HEK293 (cell line): ENCODE results near the gene FOXO3.
A peak's percentile ranks its signal among the peaks of the same experiment; 100 is the strongest.

Source experiments
- CTCF ChIA-PET: fragments of 350-600 bp; formaldehyde crosslinking; extraction: SDS; loops from one replicate; lab custom pipeline; 2021; ENCODE audit warnings: antibody characterized with exemption; lab: Yijun Ruan, JAX
- POLR2A ChIA-PET: fragments of 300-600 bp; formaldehyde crosslinking; extraction: SDS; loops from one replicate; lab custom pipeline; 2020; ENCODE audit warnings: antibody characterized with exemption, inconsistent platforms; lab: Yijun Ruan, JAX
- H3K27ac ChIP-seq: fragments of 200-500 bp; sonication (Bioruptor generic); 2 replicates; pipeline ENCODE4 v1.5.1; 2014; ENCODE audit warnings: low read depth, low read length, control low read depth, inconsistent platforms; ENCODE audit errors: extremely low read depth
- H3K36me3 ChIP-seq, 2 experiments: fragments of 200-500 bp in 1 of 2; sonication (Bioruptor generic) in 1 of 2; 1 replicate in 1 of 2; 2 replicates in 1 of 2; pipeline ENCODE4 v1.5.1; 2014 to 2017; ENCODE audit warnings: inconsistent platforms in 2 of 2, low read length in 2 of 2; ENCODE audit not compliant: control insufficient read depth in 2 of 2, insufficient read depth in 1 of 2
- H3K4me1 ChIP-seq: fragments of 200-500 bp; sonication (Bioruptor generic); 2 replicates; pipeline ENCODE4 v1.5.1; 2014; ENCODE audit warnings: mild to moderate bottlenecking, low read length, inconsistent platforms; ENCODE audit not compliant: control insufficient read depth, insufficient read depth
- H3K4me3 ChIP-seq: 2 replicates; pipeline ENCODE4 v1.5.1; 2011; ENCODE audit warnings: low read depth, mild to moderate bottlenecking, control low read depth, low read length, moderate library complexity
- H3K9me3 ChIP-seq: fragments of 200-500 bp; sonication (Bioruptor generic); 2 replicates; pipeline ENCODE4 v1.5.1; 2014; ENCODE audit warnings: low read depth, low read length, inconsistent platforms; ENCODE audit not compliant: control insufficient read depth, insufficient read depth
- FEZF1 ChIP-seq: fragments of 450-650 bp; formaldehyde crosslinking; IDR thresholded peaks from 2 replicates; pipeline ENCODE4 v1.5.1; 2016; ENCODE audit warnings: missing biosample characterization, missing genetic modification characterization
- KLF16 ChIP-seq: fragments of 450-650 bp; formaldehyde crosslinking; IDR thresholded peaks from 2 replicates; pipeline ENCODE4 v1.5.1; 2017; ENCODE audit warnings: missing biosample characterization, missing genetic modification characterization
- KLF9 ChIP-seq: fragments of 450-650 bp; formaldehyde crosslinking; IDR thresholded peaks from 2 replicates; pipeline ENCODE4 v1.5.1; 2016; ENCODE audit warnings: missing biosample characterization, missing genetic modification characterization, low read depth
- MZF1 ChIP-seq: fragments of 450-650 bp; formaldehyde crosslinking; IDR thresholded peaks from 2 replicates; pipeline ENCODE4 v1.5.1; 2017; ENCODE audit warnings: missing biosample characterization, missing genetic modification characterization, borderline replicate concordance
- PATZ1 ChIP-seq: fragments of 450-650 bp; formaldehyde crosslinking; IDR thresholded peaks from 2 replicates; pipeline ENCODE4 v1.5.1; 2016; ENCODE audit warnings: missing biosample characterization, missing genetic modification characterization
- PBX3 ChIP-seq: sonication (generic); formaldehyde crosslinking; IDR thresholded peaks from 2 replicates; pipeline ENCODE4 v1.8.1; 2022; ENCODE audit warnings: mild to moderate bottlenecking, moderate library complexity, missing genetic modification reagents
- SCRT1 ChIP-seq: fragments of 450-650 bp; formaldehyde crosslinking; IDR thresholded peaks from 2 replicates; pipeline ENCODE4 v1.5.1; 2016; ENCODE audit warnings: missing biosample characterization, missing genetic modification characterization, borderline replicate concordance
- TSHZ1 ChIP-seq: fragments of 450-650 bp; formaldehyde crosslinking; IDR thresholded peaks from 2 replicates; pipeline ENCODE4 v1.5.1; 2016; ENCODE audit warnings: missing biosample characterization, missing genetic modification characterization, borderline replicate concordance
- WT1 ChIP-seq: fragments of 450-650 bp; formaldehyde crosslinking; IDR thresholded peaks from 2 replicates; pipeline ENCODE4 v1.5.1; 2016; ENCODE audit warnings: missing biosample characterization, missing genetic modification characterization
- ZBTB17 ChIP-seq: fragments of 450-650 bp; formaldehyde crosslinking; IDR thresholded peaks from 2 replicates; pipeline ENCODE4 v1.5.1; 2016; ENCODE audit warnings: missing biosample characterization, missing genetic modification characterization
- ZBTB44 ChIP-seq: fragments of 450-650 bp; IDR thresholded peaks from 2 replicates; pipeline ENCODE4 v1.5.1; 2018; ENCODE audit warnings: missing biosample characterization, mild to moderate bottlenecking, missing genetic modification characterization
- ZEB2 ChIP-seq: fragments of 450-650 bp; formaldehyde crosslinking; IDR thresholded peaks from 2 replicates; pipeline ENCODE4 v1.5.1; 2016; ENCODE audit warnings: missing biosample characterization, missing genetic modification characterization
- ZIC2 ChIP-seq: fragments of 450-650 bp; formaldehyde crosslinking; IDR thresholded peaks from 2 replicates; pipeline ENCODE4 v1.5.1; 2016; ENCODE audit warnings: missing biosample characterization, missing genetic modification characterization
- ZNF175 ChIP-seq: fragments of 450-650 bp; formaldehyde crosslinking; IDR thresholded peaks from 2 replicates; pipeline ENCODE4 v1.5.1; 2016; ENCODE audit warnings: missing biosample characterization, missing genetic modification characterization
- ZNF416 ChIP-seq: fragments of 450-650 bp; formaldehyde crosslinking; IDR thresholded peaks from 2 replicates; pipeline ENCODE4 v1.5.1; 2016; ENCODE audit warnings: missing biosample characterization, missing genetic modification characterization
- ZNF426 ChIP-seq: fragments of 450-650 bp; formaldehyde crosslinking; IDR thresholded peaks from 2 replicates; pipeline ENCODE4 v1.5.1; 2017; ENCODE audit warnings: missing biosample characterization, missing genetic modification characterization, mild to moderate bottlenecking, inconsistent platforms, moderate library complexity
- ZNF548 ChIP-seq: fragments of 450-650 bp; formaldehyde crosslinking; IDR thresholded peaks from 2 replicates; pipeline ENCODE4 v1.5.1; 2016; ENCODE audit warnings: missing biosample characterization, missing genetic modification characterization
- ZNF596 ChIP-seq: fragments of 450-650 bp; IDR thresholded peaks from 2 replicates; pipeline ENCODE4 v1.5.0; 2018; ENCODE audit warnings: missing biosample characterization, mild to moderate bottlenecking, missing genetic modification characterization, moderate library complexity
- ZNF621 ChIP-seq: fragments of 450-650 bp; formaldehyde crosslinking; IDR thresholded peaks from 2 replicates; pipeline ENCODE4 v1.5.1; 2017; ENCODE audit warnings: missing biosample characterization, missing genetic modification characterization
- ZNF623 ChIP-seq: fragments of 450-650 bp; formaldehyde crosslinking; IDR thresholded peaks from 2 replicates; pipeline ENCODE4 v1.5.1; 2016; ENCODE audit warnings: missing biosample characterization, missing genetic modification characterization
- ZNF629 ChIP-seq: fragments of 450-650 bp; formaldehyde crosslinking; IDR thresholded peaks from 2 replicates; pipeline ENCODE4 v1.5.1; 2017; ENCODE audit warnings: missing biosample characterization, missing genetic modification characterization
- ZNF660 ChIP-seq: fragments of 450-650 bp; IDR thresholded peaks from 2 replicates; pipeline ENCODE4 v1.5.1; 2018; ENCODE audit warnings: missing biosample characterization, mild to moderate bottlenecking, missing genetic modification characterization
- ZNF791 ChIP-seq: fragments of 450-650 bp; formaldehyde crosslinking; IDR thresholded peaks from 2 replicates; pipeline ENCODE4 v1.5.1; 2016; ENCODE audit warnings: missing biosample characterization, missing genetic modification characterization
- ZSCAN18 ChIP-seq: fragments of 450-650 bp; formaldehyde crosslinking; IDR thresholded peaks from 2 replicates; pipeline ENCODE4 v1.5.1; 2016; ENCODE audit warnings: missing biosample characterization, missing genetic modification characterization

The FOXO3 gene

GRCh38 chr6:108728826-108729225, 168.1 kb downstream of the FOXO3 start:
- H3K4me1 ChIP-seq, result peaks cover 9% of the 10 kb centered on the region
- ChIA-PET CTCF (interaction anchor here (0.6 kb wide), 1 partner anchor 163 kb away, joined by 3 read pairs; no protein-coding TSS in a partner anchor), POLR2A (no interaction called here)
- H3K27ac ChIP-seq, result no peak overlapping the region
- no peak for TF ChIP-seq ZNF629 (tag by site-specific recombination)
- no peaks in the 10 kb centered on the region for H3K36me3 ChIP-seq
- H3K4me3 ChIP-seq, result no peak overlapping the region
- H3K9me3 ChIP-seq, result no peaks in the 10 kb centered on the region

- H3K36me3 ChIP-seq, result no peaks in the 10 kb centered on the region
- no peaks in the 10 kb centered on the region for H3K9me3 ChIP-seq
- ChIA-PET POLR2A (no interaction called here), CTCF (interaction anchor here (1.0 kb wide), 1 partner anchor 30 kb away, joined by 4 read pairs; no protein-coding TSS in a partner anchor)
- H3K4me1 ChIP-seq, result peaks cover 9% of the 10 kb centered on the region
- no peak overlapping the region for H3K4me3 ChIP-seq
- H3K27ac ChIP-seq, result no peak overlapping the region
- no peak for TF ChIP-seq MZF1
- no peak for TF ChIP-seq SCRT1 (tag by site-specific recombination)
- no peak for TF ChIP-seq ZNF791
- TF ChIP-seq ZBTB44 (tag by site-specific recombination), result 0 out of 2 replicates have a peak, but pooled peaks have one; percentile 58
- TF ChIP-seq FEZF1 (tag by site-specific recombination), result peak; percentile 48; the same call in 1 of the 2 replicates
- no peak for TF ChIP-seq ZSCAN18
- no peak for TF ChIP-seq ZNF416 (tag by site-specific recombination)
- no peak for TF ChIP-seq ZNF621 (tag by site-specific recombination)
- no peak for TF ChIP-seq WT1 (tag by site-specific recombination)
- TF ChIP-seq ZEB2 (tag by site-specific recombination), result 0 out of 2 replicates have a peak, but pooled peaks have one; percentile 40
- no peak for TF ChIP-seq ZNF623
- no peak for TF ChIP-seq KLF16 (tag by site-specific recombination)
- TF ChIP-seq KLF9 (tag by site-specific recombination), result no peak
- TF ChIP-seq ZNF660, result no peak
- TF ChIP-seq ZNF548, result no peak
- TF ChIP-seq ZNF175, result no peak
- TF ChIP-seq PATZ1, result no peak
- no peak for TF ChIP-seq ZIC2 (tag by site-specific recombination)
- no peak for TF ChIP-seq ZNF426 (tag by site-specific recombination)
- no peak for TF ChIP-seq TSHZ1 (tag by site-specific recombination)
- TF ChIP-seq PBX3 (CRISPR knock-in tag), result no peak
- no peak for TF ChIP-seq ZNF596 (tag by site-specific recombination)
- peak; percentile 65 for TF ChIP-seq ZBTB17
These were observed 170.2 kb downstream of the FOXO3 start for GRCh38 chr6:108730635-108731515.
